ENCODE data around the gene PAPPA2. TPM values are rescaled to one million over a fixed set of nuclear protein-coding genes. Genes with fewer than 3 reads are reported as not detected.

The PAPPA2 gene
- total and polyA plus RNA-seq, 2 donors (not counting 1 experiment from before 2014, with no cell fraction given) = not detected

DNA sequence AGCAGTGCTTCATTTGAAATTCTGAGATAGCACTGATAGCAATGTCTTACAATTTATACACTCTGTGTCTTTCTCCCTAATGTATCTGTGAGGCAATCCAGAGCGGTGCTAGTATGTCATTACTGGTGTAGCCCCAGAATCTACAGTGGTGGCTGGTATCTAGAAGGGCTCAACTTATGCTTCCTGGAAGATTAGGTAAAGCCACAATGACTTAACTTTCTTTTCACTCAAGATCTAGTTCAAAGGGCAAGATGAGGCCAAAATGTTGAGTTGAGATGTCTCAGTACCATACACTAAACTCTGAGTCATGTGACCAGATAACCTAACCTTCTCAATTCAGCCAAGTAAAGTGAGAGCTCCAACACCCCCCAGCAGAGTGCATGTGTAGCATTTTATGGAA is 77.5 kb downstream of the PAPPA2 start:
- Mint-ChIP-seq H3K4me1 (no peaks in the 10 kb centered on the region), H3K27ac (no peak overlapping the region), H3K9me3 (ENCODE audit: insufficient read depth) (peaks cover 4% of the 10 kb centered on the region), H3K27me3 (peaks cover 6% of the 10 kb centered on the region), H3K4me3 (no peak overlapping the region)
- no peak for TF ChIP-seq EZH2 (IDR thresholded peaks at IDR 0.05; ENCODE audit: borderline replicate concordance, insufficient read depth, low read depth, low read length, poor library complexity, severe bottlenecking)
- Histone ChIP-seq H3K9me3 (ENCODE audit: control extremely low read depth in 1 of 3, control insufficient read depth in 2 of 3, insufficient read depth in 1 of 3, low read length in 2 of 3) (no peaks in the 10 kb centered on the region), H3K27ac (ENCODE audit: low read length in 2 of 2) (no peak overlapping the region), H3K9ac (ENCODE audit: low read length) (no peak overlapping the region), H4K20me1 (ENCODE audit: control insufficient read depth, insufficient read depth, low read length, poor library complexity, severe bottlenecking) (no peaks in the 10 kb centered on the region), H3K36me3 (replicated peaks in 1 of 2; ENCODE audit: control extremely low read depth in 1 of 2, control insufficient read depth in 1 of 2, extremely low read depth in 1 of 2, insufficient read depth in 2 of 2, low read length in 1 of 2) (no peaks in the 10 kb centered on the region), H3K79me2 (ENCODE audit: control insufficient read depth, insufficient read depth, low read length) (no peaks in the 10 kb centered on the region), H3K27me3 (replicated peaks in 1 of 4; ENCODE audit: control extremely low read depth in 1 of 4, control insufficient read depth in 3 of 4, insufficient read depth in 4 of 4, low read length in 3 of 4) (no peaks in the 10 kb centered on the region), H3K4me2 (replicated peaks; ENCODE audit: low read depth, low read length, poor library complexity, severe bottlenecking) (no peak overlapping the region), H2AFZ (ENCODE audit: insufficient read depth, low read depth, low read length, poor library complexity, severe bottlenecking) (no peak overlapping the region), H3K4me1 (ENCODE audit: control insufficient read depth in 2 of 2, insufficient read depth in 2 of 2, low read length in 2 of 2) (no peaks in the 10 kb centered on the region), H3K4me3 (ENCODE audit: control extremely low read depth in 1 of 5, extremely low read depth in 1 of 5, insufficient read depth in 1 of 5, low read depth in 2 of 5, low read length in 4 of 5) (no peak overlapping the region)
- intact Hi-C loops (cut with micrococcal nuclease) = no loop called here
- ATAC-seq (ENCODE audit: low read depth) (no peak), DNase-seq (no peak)
- no CpG with 5 or more reads among the region's 1 CpG for WGBS (ENCODE audit: insufficient coverage)
- ChIA-PET POLR2A (no interaction called here), CTCF (no interaction called here)

DNA sequence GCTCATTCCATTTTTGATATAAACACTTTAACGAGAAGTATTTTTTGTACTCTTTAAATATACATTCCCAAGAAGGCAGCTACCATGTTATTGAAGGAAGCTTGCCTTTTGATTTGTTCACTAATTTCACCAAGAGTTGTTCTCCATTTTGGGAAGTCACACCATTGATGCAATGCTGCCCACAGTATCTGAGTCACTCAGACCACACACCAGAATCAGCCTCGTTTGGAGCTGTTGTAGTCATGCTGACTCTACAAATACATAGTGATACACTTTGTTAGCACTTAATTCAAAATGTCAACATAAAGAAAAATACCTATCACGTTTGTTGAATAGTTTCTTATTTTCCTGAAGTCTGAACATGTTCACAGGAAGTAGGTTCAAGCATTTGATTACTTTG is 78.7 kb downstream of the PAPPA2 start:
- Mint-ChIP-seq H3K4me1 (no peaks in the 10 kb centered on the region), H3K4me3 (no peak overlapping the region), H3K27me3 (peaks cover 9% of the 10 kb centered on the region), H3K27ac (no peak overlapping the region), H3K9me3 (ENCODE audit: insufficient read depth) (peaks cover 4% of the 10 kb centered on the region)
- no peak overlapping the region for H3K27ac ChIP-seq (ENCODE audit: low read length in 2 of 2)
- no peaks in the 10 kb centered on the region for H4K20me1 ChIP-seq (ENCODE audit: control insufficient read depth, insufficient read depth, low read length, poor library complexity, severe bottlenecking)
- DNase-seq (no peak), ATAC-seq (ENCODE audit: low read depth) (no peak)
- no peaks in the 10 kb centered on the region for H3K27me3 ChIP-seq (replicated peaks in 1 of 4; ENCODE audit: control extremely low read depth in 1 of 4, control insufficient read depth in 3 of 4, insufficient read depth in 4 of 4, low read length in 3 of 4)
- TF ChIP-seq, protein P1, sequence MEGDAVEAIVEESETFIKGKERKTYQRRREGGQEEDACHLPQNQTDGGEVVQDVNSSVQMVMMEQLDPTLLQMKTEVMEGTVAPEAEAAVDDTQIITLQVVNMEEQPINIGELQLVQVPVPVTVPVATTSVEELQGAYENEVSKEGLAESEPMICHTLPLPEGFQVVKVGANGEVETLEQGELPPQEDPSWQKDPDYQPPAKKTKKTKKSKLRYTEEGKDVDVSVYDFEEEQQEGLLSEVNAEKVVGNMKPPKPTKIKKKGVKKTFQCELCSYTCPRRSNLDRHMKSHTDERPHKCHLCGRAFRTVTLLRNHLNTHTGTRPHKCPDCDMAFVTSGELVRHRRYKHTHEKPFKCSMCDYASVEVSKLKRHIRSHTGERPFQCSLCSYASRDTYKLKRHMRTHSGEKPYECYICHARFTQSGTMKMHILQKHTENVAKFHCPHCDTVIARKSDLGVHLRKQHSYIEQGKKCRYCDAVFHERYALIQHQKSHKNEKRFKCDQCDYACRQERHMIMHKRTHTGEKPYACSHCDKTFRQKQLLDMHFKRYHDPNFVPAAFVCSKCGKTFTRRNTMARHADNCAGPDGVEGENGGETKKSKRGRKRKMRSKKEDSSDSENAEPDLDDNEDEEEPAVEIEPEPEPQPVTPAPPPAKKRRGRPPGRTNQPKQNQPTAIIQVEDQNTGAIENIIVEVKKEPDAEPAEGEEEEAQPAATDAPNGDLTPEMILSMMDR (IDR thresholded peaks at IDR 0.05) = no peak
- TF ChIP-seq EZH2 (IDR thresholded peaks at IDR 0.05; ENCODE audit: borderline replicate concordance, insufficient read depth, low read depth, low read length, poor library complexity, severe bottlenecking) = no peak
- no peak overlapping the region for H3K9ac ChIP-seq (ENCODE audit: low read length)
- no peak overlapping the region for H3K4me2 ChIP-seq (replicated peaks; ENCODE audit: low read depth, low read length, poor library complexity, severe bottlenecking)
- POLR2A ChIA-PET = no interaction called here
- H3K36me3 ChIP-seq (replicated peaks in 1 of 2; ENCODE audit: control extremely low read depth in 1 of 2, control insufficient read depth in 1 of 2, extremely low read depth in 1 of 2, insufficient read depth in 2 of 2, low read length in 1 of 2) = no peaks in the 10 kb centered on the region
- CTCF ChIA-PET = no interaction called here
- no peaks in the 10 kb centered on the region for H3K9me3 ChIP-seq (ENCODE audit: control extremely low read depth in 1 of 3, control insufficient read depth in 2 of 3, insufficient read depth in 1 of 3, low read length in 2 of 3)
- H2AFZ ChIP-seq (ENCODE audit: insufficient read depth, low read depth, low read length, poor library complexity, severe bottlenecking) = no peak overlapping the region
- intact Hi-C loops (cut with micrococcal nuclease) = no loop called here
- H3K4me1 ChIP-seq (ENCODE audit: control insufficient read depth in 2 of 2, insufficient read depth in 2 of 2, low read length in 2 of 2) = no peaks in the 10 kb centered on the region
- WGBS (ENCODE audit: insufficient coverage) = no CpG with 5 or more reads among the region's 3 CpGs
- H3K79me2 ChIP-seq (ENCODE audit: control insufficient read depth, insufficient read depth, low read length) = no peaks in the 10 kb centered on the region
- no peak overlapping the region for H3K4me3 ChIP-seq (ENCODE audit: control extremely low read depth in 1 of 5, extremely low read depth in 1 of 5, insufficient read depth in 1 of 5, low read depth in 2 of 5, low read length in 4 of 5)

All from B cell (primary cell).